ENCODE results near the gene BLZF1.
"Not testable (repeated sequence)": the region's sequence is repeated elsewhere in the genome, so short reads cannot be mapped to it uniquely, and the experiment has no call there.

BLZF1 gene

GRCh38 chr1:169360415-169360814 is 7.6 kb upstream of the BLZF1 start:
- no peak for DNase-seq (ENCODE audit: low spot score)

GRCh38 chr1:169361281-169361680 is 6.7 kb upstream of the BLZF1 start:
- no peak for DNase-seq (ENCODE audit: low spot score)

- DNase-seq (ENCODE audit: low spot score): no peak
These were observed 4.8 kb upstream of the BLZF1 start for GRCh38 chr1:169363046-169363730.

- DNase-seq (ENCODE audit: low spot score): no peak
These were observed 3.0 kb upstream of the BLZF1 start for GRCh38 chr1:169364948-169365347.

GRCh38 chr1:169367096-169367685 is 804 bp upstream of the BLZF1 start:
- no peak for DNase-seq (ENCODE audit: low spot score)

GRCh38 chr1:169368406-169368769 is 393 bp downstream of the BLZF1 start:
- peak; percentile 19 for DNase-seq (ENCODE audit: low spot score)

- no peak for DNase-seq (ENCODE audit: low spot score)
These were observed 3.4 kb downstream of the BLZF1 start for GRCh38 chr1:169371404-169371803.

- DNase-seq (ENCODE audit: low spot score): no peak
These were observed 13.2 kb downstream of the BLZF1 start for GRCh38 chr1:169381162-169381561.

- no peak for DNase-seq (ENCODE audit: low spot score)
These were observed 15.5 kb downstream of the BLZF1 start for GRCh38 chr1:169383449-169383848.

- no peak for DNase-seq (ENCODE audit: low spot score)
These were observed 19.4 kb downstream of the BLZF1 start for GRCh38 chr1:169387399-169387798.

- no peak for DNase-seq (ENCODE audit: low spot score)
These were observed 22.3 kb downstream of the BLZF1 start for GRCh38 chr1:169390303-169390702.

- DNase-seq (ENCODE audit: low spot score): no peak
These were observed 24.4 kb downstream of the BLZF1 start for GRCh38 chr1:169392406-169392805.

- no peak for DNase-seq (ENCODE audit: low spot score)
These were observed 28.0 kb downstream of the BLZF1 start for GRCh38 chr1:169395955-169396354.

GRCh38 chr1:169402578-169402977 is 34.6 kb downstream of the BLZF1 start:
- not testable (repeated sequence) for DNase-seq (ENCODE audit: low spot score)

- not testable (repeated sequence) for DNase-seq (ENCODE audit: low spot score)
These were observed 40.3 kb downstream of the BLZF1 start for GRCh38 chr1:169408340-169408739.

- DNase-seq (ENCODE audit: low spot score): no peak
These were observed 47.0 kb downstream of the BLZF1 start for GRCh38 chr1:169414952-169415351.

GRCh38 chr1:169421309-169421708 is 53.3 kb downstream of the BLZF1 start:
- DNase-seq (ENCODE audit: low spot score): no peak

- no peak for DNase-seq (ENCODE audit: low spot score)
These were observed 58.2 kb downstream of the BLZF1 start for GRCh38 chr1:169426174-169426705.

GRCh38 chr1:169427081-169427641 is 59.2 kb downstream of the BLZF1 start, which contains the start of gene CCDC181:
Gene CCDC181 (minus strand): TSS chr1:169427474. CDS start chr1:169424927, 2,547 bp downstream.
- DNase-seq (ENCODE audit: low spot score): peak; percentile 30

Data from germinal center (tissue), 1 donor.